Measurements from ENCODE around the gene NLGN4X. TPM values are rescaled to one million over a fixed set of nuclear protein-coding genes. Genes with fewer than 3 reads are reported as not detected.

The NLGN4X gene
- polyA plus RNA-seq, 2 of the 4 experiments (the other 2 are of a cell fraction), result 0.06 to 0.17 TPM

DNA sequence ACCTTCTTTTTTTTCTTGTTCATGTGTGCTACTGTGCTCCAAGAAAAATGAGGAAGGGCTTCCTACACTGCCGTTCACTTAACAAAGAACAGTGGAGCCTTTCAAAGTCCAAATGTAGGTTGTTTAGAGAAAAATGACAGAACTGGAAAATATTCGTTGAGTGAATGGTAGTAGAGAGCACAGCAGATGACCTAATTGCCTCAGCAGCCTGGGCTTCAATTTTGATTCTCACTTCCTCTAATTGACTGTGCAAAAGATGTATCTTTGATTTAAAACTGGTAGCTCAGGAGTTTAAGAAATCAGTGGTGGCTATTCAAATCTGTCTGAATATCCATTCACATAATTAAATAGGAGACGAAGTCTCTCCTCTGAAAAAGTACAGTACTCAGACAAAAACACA, 5.2 kb downstream of the NLGN4X start:
- WGBS (ENCODE audit: missing lambda C conversion rate), result 6% methylated on average over 3 of the region's 3 CpGs
- no peak overlapping the region for H3K4me2 ChIP-seq
- H3K4me3 ChIP-seq, result no peak overlapping the region
- POLR2A ChIA-PET, result no interaction called here
- ATAC-seq, result no peak
- no peaks in the 10 kb centered on the region for H3K9me3 ChIP-seq
- no peaks in the 10 kb centered on the region for H3K4me1 ChIP-seq
- DNase-seq (ENCODE audit: low read depth in 1 of 2, low spot score in 1 of 2), result no peak
- TF ChIP-seq MYC (IDR thresholded peaks at IDR 0.05; ENCODE audit: borderline replicate concordance, low read length), result no peak
- no peak for TF ChIP-seq CHD4 (IDR thresholded peaks at IDR 0.05; ENCODE audit: borderline replicate concordance)
- TF ChIP-seq RAD21 (conservative IDR thresholded peaks at IDR 0.05 in 1 of 2, IDR thresholded peaks at IDR 0.05 in 1 of 2), result no peak
- TF ChIP-seq FOXS1 (CRISPR knock-in tag; IDR thresholded peaks at IDR 0.05), result no peak
- no peak for TF ChIP-seq EHMT2 (IDR thresholded peaks at IDR 0.05; ENCODE audit: low read depth)
- no peak for TF ChIP-seq GATA3 (IDR thresholded peaks at IDR 0.05; ENCODE audit: borderline replicate concordance)
- no peak for TF ChIP-seq POLR2AphosphoS2 (conservative IDR thresholded peaks at IDR 0.05; ENCODE audit: low read length)
- TF ChIP-seq, protein P1, sequence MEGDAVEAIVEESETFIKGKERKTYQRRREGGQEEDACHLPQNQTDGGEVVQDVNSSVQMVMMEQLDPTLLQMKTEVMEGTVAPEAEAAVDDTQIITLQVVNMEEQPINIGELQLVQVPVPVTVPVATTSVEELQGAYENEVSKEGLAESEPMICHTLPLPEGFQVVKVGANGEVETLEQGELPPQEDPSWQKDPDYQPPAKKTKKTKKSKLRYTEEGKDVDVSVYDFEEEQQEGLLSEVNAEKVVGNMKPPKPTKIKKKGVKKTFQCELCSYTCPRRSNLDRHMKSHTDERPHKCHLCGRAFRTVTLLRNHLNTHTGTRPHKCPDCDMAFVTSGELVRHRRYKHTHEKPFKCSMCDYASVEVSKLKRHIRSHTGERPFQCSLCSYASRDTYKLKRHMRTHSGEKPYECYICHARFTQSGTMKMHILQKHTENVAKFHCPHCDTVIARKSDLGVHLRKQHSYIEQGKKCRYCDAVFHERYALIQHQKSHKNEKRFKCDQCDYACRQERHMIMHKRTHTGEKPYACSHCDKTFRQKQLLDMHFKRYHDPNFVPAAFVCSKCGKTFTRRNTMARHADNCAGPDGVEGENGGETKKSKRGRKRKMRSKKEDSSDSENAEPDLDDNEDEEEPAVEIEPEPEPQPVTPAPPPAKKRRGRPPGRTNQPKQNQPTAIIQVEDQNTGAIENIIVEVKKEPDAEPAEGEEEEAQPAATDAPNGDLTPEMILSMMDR (IDR thresholded peaks at IDR 0.05), result no peak
- no peak overlapping the region for H3K27ac ChIP-seq
- CTCF ChIA-PET, result no interaction called here
- FAIRE-seq, result no peak

DNA sequence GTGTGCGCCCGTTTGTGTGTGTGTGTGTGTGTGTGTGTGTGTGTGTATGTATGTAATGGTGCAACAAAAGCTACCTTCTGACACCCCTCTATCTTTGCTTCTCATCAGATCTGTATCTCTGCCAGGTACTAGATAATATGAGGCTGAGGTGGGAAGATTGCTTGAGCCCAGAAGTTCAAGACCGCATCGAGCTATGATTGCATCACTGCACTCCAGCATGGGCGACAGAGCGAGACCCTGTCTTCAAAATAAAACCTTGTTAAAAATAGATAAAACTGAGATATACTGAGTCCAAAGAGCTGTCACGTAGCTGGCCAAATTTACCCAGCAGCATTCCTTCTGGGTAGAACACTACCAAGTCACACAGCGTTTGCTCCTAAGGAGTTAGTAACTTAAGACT, 18.4 kb downstream of the NLGN4X start:
- FAIRE-seq (no peak), ATAC-seq (no peak)
- POLR2A ChIA-PET, result no interaction called here

More for the DNA sequence above, 18.4 kb downstream of the NLGN4X start:
- H3K27ac ChIP-seq, result no peak overlapping the region
- no peak overlapping the region for H3K4me3 ChIP-seq
- H3K9me3 ChIP-seq, result no peaks in the 10 kb centered on the region
- H3K4me1 ChIP-seq, result no peaks in the 10 kb centered on the region
- no peak for DNase-seq (ENCODE audit: low read depth in 1 of 2, low spot score in 1 of 2)
- TF ChIP-seq KDM1A (IDR thresholded peaks at IDR 0.05; ENCODE audit: low read depth), result no peak
- TF ChIP-seq EHMT2 (IDR thresholded peaks at IDR 0.05; ENCODE audit: low read depth), result no peak
- no peak for TF ChIP-seq TP53 (CRISPR knock-in tag; IDR thresholded peaks at IDR 0.05)
- TF ChIP-seq CHD2 (IDR thresholded peaks at IDR 0.05; ENCODE audit: low read length, partially characterized antibody), result no peak
- TF ChIP-seq RARB (CRISPR knock-in tag; IDR thresholded peaks at IDR 0.05), result no peak
- TF ChIP-seq POLR2A (IDR thresholded peaks at IDR 0.05; ENCODE audit: low read length), result no peak
- no peak for TF ChIP-seq CBX8 (IDR thresholded peaks at IDR 0.05)
- no peak for TF ChIP-seq GATA3 (IDR thresholded peaks at IDR 0.05; ENCODE audit: borderline replicate concordance)
- no peak for TF ChIP-seq CEBPB (IDR thresholded peaks at IDR 0.05)
- TF ChIP-seq, protein P2, sequence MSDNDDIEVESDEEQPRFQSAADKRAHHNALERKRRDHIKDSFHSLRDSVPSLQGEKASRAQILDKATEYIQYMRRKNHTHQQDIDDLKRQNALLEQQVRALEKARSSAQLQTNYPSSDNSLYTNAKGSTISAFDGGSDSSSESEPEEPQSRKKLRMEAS (IDR thresholded peaks at IDR 0.05), result no peak
- TF ChIP-seq POLR2AphosphoS2 (conservative IDR thresholded peaks at IDR 0.05; ENCODE audit: low read length), result no peak
- no peak for TF ChIP-seq CHD4 (IDR thresholded peaks at IDR 0.05; ENCODE audit: borderline replicate concordance)
- TF ChIP-seq HOXB5 (CRISPR knock-in tag; IDR thresholded peaks at IDR 0.05), result no peak
- TF ChIP-seq HDAC2 (IDR thresholded peaks at IDR 0.05), result no peak
- TF ChIP-seq EP300 (IDR thresholded peaks at IDR 0.05), result no peak
- TF ChIP-seq HOXB13 (CRISPR knock-in tag; IDR thresholded peaks at IDR 0.05; ENCODE audit: low read depth), result no peak
- TF ChIP-seq ZNF302 (CRISPR knock-in tag; IDR thresholded peaks at IDR 0.05), result no peak
- TF ChIP-seq, protein P3, sequence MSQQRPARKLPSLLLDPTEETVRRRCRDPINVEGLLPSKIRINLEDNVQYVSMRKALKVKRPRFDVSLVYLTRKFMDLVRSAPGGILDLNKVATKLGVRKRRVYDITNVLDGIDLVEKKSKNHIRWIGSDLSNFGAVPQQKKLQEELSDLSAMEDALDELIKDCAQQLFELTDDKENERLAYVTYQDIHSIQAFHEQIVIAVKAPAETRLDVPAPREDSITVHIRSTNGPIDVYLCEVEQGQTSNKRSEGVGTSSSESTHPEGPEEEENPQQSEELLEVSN (IDR thresholded peaks at IDR 0.05; ENCODE audit: borderline replicate concordance, low read depth), result no peak
- TF ChIP-seq, protein P4, sequence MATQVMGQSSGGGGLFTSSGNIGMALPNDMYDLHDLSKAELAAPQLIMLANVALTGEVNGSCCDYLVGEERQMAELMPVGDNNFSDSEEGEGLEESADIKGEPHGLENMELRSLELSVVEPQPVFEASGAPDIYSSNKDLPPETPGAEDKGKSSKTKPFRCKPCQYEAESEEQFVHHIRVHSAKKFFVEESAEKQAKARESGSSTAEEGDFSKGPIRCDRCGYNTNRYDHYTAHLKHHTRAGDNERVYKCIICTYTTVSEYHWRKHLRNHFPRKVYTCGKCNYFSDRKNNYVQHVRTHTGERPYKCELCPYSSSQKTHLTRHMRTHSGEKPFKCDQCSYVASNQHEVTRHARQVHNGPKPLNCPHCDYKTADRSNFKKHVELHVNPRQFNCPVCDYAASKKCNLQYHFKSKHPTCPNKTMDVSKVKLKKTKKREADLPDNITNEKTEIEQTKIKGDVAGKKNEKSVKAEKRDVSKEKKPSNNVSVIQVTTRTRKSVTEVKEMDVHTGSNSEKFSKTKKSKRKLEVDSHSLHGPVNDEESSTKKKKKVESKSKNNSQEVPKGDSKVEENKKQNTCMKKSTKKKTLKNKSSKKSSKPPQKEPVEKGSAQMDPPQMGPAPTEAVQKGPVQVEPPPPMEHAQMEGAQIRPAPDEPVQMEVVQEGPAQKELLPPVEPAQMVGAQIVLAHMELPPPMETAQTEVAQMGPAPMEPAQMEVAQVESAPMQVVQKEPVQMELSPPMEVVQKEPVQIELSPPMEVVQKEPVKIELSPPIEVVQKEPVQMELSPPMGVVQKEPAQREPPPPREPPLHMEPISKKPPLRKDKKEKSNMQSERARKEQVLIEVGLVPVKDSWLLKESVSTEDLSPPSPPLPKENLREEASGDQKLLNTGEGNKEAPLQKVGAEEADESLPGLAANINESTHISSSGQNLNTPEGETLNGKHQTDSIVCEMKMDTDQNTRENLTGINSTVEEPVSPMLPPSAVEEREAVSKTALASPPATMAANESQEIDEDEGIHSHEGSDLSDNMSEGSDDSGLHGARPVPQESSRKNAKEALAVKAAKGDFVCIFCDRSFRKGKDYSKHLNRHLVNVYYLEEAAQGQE (IDR thresholded peaks at IDR 0.05), result no peak
- CTCF ChIA-PET, result no interaction called here
- 71% methylated on average over 8 of the region's 8 CpGs for WGBS (ENCODE audit: missing lambda C conversion rate)
- H3K4me2 ChIP-seq, result no peak overlapping the region
